HG03342 (cell line): ENCODE measurements around the gene VIPR2.
"Not testable (repeated sequence)": the region's sequence is repeated elsewhere in the genome, so short reads cannot be mapped to it uniquely, and the experiment has no call there.

Experiments used
- ATAC-seq: cut with Tn5 transposase; IDR thresholded peaks from one replicate; pipeline ENCODE4 v1.9.1; 2021; ENCODE audit warnings: mild to moderate bottlenecking, moderate library complexity; ENCODE audit not compliant: unreplicated experiment

The VIPR2 gene

GRCh38 chr7:159140170-159140910, 4.3 kb downstream of the VIPR2 start:
- ATAC-seq: no peak

GRCh38 chr7:159139639-159140038, 5.0 kb downstream of the VIPR2 start:
- ATAC-seq: no peak

- ATAC-seq: no peak
These were observed 5.5 kb downstream of the VIPR2 start for GRCh38 chr7:159139202-159139601.

GRCh38 chr7:159138508-159138907, 6.2 kb downstream of the VIPR2 start:
- ATAC-seq: no peak

GRCh38 chr7:159137906-159138305, 6.8 kb downstream of the VIPR2 start:
- ATAC-seq: no peak

GRCh38 chr7:159136846-159137245, 7.8 kb downstream of the VIPR2 start:
- ATAC-seq: no peak

- no peak for ATAC-seq
These were observed 8.2 kb downstream of the VIPR2 start for GRCh38 chr7:159136442-159136841.

GRCh38 chr7:159136013-159136412, 8.7 kb downstream of the VIPR2 start:
- no peak for ATAC-seq

- not testable (repeated sequence) for ATAC-seq
These were observed 11.8 kb downstream of the VIPR2 start for GRCh38 chr7:159132670-159133443.

GRCh38 chr7:159130820-159131219, 13.8 kb downstream of the VIPR2 start:
- ATAC-seq: no peak

GRCh38 chr7:159130199-159130775, 14.4 kb downstream of the VIPR2 start:
- no peak for ATAC-seq

GRCh38 chr7:159128767-159129166, 15.9 kb downstream of the VIPR2 start:
- no peak for ATAC-seq

- ATAC-seq: no peak
These were observed 16.7 kb downstream of the VIPR2 start for GRCh38 chr7:159127691-159128642.

GRCh38 chr7:159126311-159127260, 18.1 kb downstream of the VIPR2 start:
- no peak for ATAC-seq

GRCh38 chr7:159125955-159126270, 18.8 kb downstream of the VIPR2 start:
- ATAC-seq: no peak

GRCh38 chr7:159125104-159125954, 19.3 kb downstream of the VIPR2 start:
- ATAC-seq: no peak

- ATAC-seq: not testable (repeated sequence)
These were observed 20.9 kb downstream of the VIPR2 start for GRCh38 chr7:159123793-159124192.

- ATAC-seq: not testable (repeated sequence)
These were observed 21.4 kb downstream of the VIPR2 start for GRCh38 chr7:159123294-159123693.

- ATAC-seq: no peak
These were observed 22.4 kb downstream of the VIPR2 start for GRCh38 chr7:159122276-159122675.
